ENCODE data around the gene B3GALNT1. TPM values are rescaled to one million over a fixed set of nuclear protein-coding genes. Genes with fewer than 3 reads are reported as not detected.
"Not testable (repeated sequence)": the region's sequence is repeated elsewhere in the genome, so short reads cannot be mapped to it uniquely, and the experiment has no call there.

Gene B3GALNT1
- total RNA-seq, 2 donors from 2014 or later: 0.37 to 1.4 TPM

GRCh38 chr3:161042023-161042501 is 63.1 kb downstream of the B3GALNT1 start:
- DNase-seq (no peak), ATAC-seq (no peak)
- intact Hi-C loops (cut with DNase I, micrococcal nuclease): no loop called here

DNA sequence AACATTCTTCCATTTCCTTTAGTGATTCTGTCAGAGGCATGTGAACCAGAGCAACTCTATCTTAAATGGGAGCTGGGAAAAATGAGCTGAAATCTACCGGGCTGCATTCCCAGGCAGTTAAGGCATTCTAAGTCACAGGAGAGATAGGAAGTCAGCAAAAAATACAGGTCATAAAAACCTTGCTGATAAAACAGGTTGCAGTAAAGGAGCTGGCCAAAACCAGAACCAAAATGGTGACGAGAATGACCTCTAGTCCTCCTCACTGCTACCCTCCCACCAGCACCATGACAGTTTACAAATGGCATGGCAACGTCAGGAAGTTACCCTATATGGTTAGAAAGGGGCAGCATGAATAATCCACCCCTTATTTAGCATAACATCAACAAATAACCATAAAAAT is 66.4 kb downstream of the B3GALNT1 start:
- intact Hi-C loops (cut with DNase I, micrococcal nuclease): no loop called here
- ATAC-seq: no peak
- DNase-seq: no peak

- DNase-seq (no peak), ATAC-seq (no peak)
- intact Hi-C loops (cut with DNase I, micrococcal nuclease): no loop called here
Measured at GRCh38 chr3:161035711-161036110, 69.4 kb downstream of the B3GALNT1 start.

DNA sequence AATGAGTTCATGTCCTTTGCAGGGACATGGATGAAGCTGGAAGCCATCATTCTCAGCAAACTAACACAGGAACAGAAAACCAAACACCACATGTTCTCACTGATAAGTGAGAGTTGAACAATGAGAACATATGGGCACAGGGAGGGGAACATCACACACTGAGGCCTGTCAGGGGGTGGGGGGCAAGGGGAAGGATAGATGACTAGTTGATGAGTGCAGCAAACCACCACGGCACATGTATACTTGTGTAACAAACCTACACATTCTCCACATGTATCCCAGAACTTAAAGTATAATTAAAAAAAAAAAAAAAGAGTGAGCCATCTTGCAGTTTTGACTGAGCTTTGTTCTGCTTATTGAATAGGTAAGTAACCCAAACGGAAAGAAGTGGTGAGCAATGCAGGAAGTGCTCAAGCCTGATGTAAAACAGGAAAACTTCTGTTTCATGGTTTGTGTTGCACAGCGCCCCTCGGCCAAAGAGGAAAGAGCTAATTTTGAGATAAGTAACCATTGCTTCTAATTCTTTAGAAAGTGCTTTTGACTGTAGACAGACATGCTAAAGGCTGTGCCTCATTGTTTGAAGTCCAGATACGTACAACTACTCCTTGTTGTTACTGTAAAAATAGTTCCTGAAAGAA is 70.1 kb downstream of the B3GALNT1 start:
- ATAC-seq; DNase-seq; intact Hi-C loops (cut with DNase I, micrococcal nuclease): not testable (repeated sequence)

Other genes starting within 250 kb of the B3GALNT1 start
- 10 to 100 TPM; 33.5 to 34.4 TPM for gene NMD3, start 116.0 kb upstream of the B3GALNT1 start, total RNA-seq

All from left colon (tissue), 2 donors.